HG02870 (cell line): ENCODE results near the gene DEPDC1B.
"Not testable (repeated sequence)": the region's sequence is repeated elsewhere in the genome, so short reads cannot be mapped to it uniquely, and the experiment has no call there.

Experiments used
- ATAC-seq: cut with Tn5 transposase; IDR thresholded peaks from one replicate; pipeline ENCODE4 v1.9.1; 2021; ENCODE audit warnings: mild to moderate bottlenecking, moderate library complexity; ENCODE audit not compliant: unreplicated experiment

DEPDC1B gene

DNA sequence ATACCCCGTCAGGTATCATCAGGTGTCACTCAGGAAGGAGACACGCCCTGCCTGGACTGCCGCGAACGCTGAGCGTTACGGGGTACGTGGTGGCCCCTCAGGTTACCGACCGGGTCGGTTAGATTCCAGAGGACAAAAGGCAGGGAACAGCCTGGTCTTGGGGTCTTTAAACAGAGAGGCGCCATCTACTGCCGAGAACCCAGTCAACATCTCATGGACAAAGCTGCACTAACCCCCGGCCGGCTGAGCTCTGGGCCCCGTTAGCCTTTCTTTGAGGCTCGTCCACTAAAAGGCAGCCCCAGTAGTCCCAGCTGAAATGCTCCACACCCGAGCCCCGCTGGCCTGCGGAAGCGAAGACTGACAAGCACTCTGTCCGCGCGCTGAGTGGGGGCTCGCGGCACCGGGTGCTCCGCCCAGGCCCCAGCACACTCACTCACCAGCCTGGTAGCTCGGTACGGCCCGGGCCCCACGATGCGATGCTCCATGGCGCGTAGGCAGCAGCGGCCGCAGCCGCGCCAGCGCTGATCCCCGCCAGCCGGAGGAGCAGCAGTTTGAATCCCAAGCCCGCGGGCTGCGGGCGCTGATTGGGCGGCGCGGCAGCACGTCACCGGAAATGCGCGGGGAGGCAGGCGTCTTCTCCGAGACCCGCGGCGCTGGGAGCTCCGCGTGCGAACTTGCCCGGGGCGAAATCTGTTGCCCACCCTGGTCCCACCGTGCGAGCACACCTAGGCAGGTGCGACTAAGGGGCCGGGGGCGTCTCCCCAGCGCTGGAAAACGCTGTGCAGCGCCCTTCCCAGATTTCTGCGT, at the start of gene DEPDC1B:
DEPDC1B (minus strand) TSS at position 558 of the 807 bp plus-strand sequence; CDS start at position 485, 73 bp downstream.
- peak; percentile 88 for ATAC-seq

GRCh38 chr5:60744682-60745081, 44.7 kb upstream of the DEPDC1B start:
- no peak for ATAC-seq

GRCh38 chr5:60743511-60744314, 43.7 kb upstream of the DEPDC1B start:
- no peak for ATAC-seq

GRCh38 chr5:60740322-60740721, 40.4 kb upstream of the DEPDC1B start:
- ATAC-seq = no peak

DNA sequence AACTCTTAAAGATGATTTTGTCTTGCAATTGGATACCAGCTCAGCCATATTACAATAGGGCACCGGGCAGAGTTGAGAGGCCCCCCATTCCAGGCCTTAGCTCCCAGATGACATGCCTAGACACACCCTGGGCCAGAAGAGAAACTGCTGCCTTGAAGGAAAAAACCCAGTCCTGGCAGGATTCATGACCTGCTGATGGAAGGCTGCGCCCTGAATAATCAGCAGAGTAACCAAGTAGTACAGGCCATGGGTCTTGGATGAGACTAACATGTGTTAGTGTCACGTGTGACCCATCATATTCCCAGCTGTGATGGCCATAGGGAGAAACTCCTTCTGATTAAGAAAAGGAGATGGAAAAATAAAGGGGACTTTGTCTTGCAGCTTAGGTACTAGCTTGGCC, 39.0 kb upstream of the DEPDC1B start:
- no peak for ATAC-seq

- peak; percentile 88 for ATAC-seq
These were observed 38.5 kb upstream of the DEPDC1B start for GRCh38 chr5:60738461-60738860.

GRCh38 chr5:60730858-60731257, 30.9 kb upstream of the DEPDC1B start:
- ATAC-seq = not testable (repeated sequence)

DNA sequence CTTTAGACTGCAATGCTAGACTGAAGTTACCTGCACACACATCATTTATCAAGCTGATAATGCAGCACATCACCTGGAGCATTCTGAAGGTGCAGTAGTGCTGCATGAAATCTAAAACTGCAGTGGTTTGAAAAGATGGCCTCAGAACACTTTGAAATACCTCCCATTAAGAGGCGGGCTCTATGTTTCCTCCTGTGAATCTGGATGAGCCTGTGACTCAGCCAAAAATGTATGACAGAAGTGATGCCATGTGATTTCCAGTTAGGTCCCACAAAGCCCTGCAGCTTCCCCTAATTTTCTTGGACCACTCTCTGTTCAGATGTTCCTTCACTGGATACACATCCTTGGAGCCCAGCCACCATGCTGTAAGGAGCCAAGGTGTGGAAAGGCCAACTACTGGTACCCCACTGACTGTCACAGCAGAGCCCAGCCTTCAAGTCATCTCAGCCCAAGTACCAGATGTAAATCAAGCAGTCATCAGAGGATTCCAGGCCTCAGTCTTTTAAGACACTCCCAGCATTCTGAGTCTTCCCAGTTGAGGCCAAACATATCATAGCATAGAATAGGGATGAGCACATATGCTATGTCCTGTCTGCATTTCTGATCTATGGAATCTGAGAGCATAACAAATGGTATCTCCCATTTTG, 27.2 kb upstream of the DEPDC1B start:
- no peak for ATAC-seq

DNA sequence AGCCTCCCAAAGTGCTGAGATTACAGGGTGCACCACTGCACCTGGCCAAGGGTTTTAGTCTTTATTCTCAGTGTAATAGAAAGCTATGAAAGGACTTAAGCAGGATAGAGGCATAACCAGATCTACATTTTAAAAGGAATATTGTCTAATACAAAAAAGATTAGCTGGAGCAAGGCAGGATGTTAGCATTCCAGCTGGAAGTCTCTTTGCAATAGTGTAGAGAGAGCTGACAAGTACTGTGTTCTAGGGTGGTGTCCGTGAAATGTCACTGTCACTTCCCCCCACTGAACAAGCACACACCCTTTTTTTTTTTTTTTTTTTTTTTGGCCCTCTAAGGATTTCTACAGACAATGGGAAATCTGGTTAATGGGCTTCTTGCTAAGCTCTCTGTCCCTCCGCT, 24.2 kb upstream of the DEPDC1B start:
- ATAC-seq = no peak

DNA sequence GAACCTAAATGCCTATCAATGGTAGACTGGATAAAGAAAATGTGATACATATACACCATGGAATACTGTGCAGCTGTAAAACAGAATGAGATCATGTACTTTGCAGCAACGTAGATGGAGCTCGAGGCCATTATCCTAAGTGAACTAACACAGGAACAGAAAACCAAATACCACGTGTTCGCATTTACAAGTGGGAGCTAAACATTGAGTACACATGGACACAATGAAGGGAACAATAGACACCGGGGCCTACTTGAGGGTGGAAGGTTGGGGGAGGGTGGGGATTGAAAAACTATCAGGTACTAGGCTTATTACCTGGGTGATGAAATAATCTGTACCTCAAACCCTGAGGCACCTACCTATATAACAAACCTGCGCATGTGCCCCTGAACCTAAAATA, 22.4 kb upstream of the DEPDC1B start:
- ATAC-seq = no peak

DNA sequence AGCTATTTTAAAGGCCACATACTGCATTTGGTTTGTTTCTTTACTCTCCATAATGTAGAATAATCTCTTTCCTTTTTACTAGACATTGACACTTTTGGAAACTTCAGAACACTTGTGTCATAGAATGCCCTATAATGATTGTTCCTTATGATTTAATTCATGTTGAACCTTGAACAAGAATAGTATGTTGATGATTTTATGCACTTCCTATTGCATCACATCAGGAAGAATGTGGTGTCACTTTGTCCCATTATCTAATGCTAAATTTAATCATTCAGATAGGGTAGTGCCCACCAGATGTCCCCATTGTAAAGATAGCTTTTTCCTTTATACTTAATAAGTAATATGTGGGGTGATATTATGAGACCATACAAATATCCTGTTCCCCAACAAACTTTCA, 19.4 kb upstream of the DEPDC1B start:
- ATAC-seq = no peak

GRCh38 chr5:60718166-60718892, 18.4 kb upstream of the DEPDC1B start:
- ATAC-seq = no peak

DNA sequence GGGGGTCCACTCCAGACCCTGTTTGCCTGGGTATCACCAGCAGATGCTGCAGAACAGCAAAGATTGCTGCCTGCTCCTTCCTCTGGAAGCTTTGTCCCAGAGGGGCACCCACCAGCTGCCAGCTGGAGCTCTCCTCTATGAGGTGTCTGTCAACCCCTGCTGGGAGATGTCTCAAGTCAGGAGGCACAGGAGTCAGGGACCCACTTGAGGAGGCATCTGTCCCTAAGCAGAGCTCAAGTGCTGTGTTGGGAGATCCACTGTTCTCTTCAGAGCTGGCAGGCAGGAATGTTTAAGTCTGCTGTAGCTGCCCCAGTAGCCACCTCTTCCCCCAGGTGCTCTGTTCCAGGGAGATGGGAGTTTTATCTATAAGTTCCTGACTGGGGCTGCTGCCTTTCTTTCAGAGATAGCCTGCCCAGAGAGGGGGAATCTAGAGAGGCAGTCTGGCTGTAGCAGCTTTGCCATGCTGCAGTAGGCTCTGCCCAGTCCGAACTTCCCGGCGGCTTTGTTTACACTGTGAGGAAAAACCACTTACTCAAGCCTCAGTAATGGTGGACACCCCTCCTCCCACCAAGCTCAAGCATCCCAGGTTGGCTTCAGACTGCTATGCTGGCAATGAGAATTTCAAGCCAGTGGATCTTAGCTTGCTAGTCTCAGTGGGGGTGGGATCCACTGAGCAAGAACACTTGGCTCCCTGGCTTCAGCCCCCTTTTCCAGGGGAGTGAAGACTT, 15.4 kb upstream of the DEPDC1B start:
- not testable (repeated sequence) for ATAC-seq

GRCh38 chr5:60712950-60713349, 13.0 kb upstream of the DEPDC1B start:
- no peak for ATAC-seq

- ATAC-seq = not testable (repeated sequence)
These were observed 11.9 kb upstream of the DEPDC1B start for GRCh38 chr5:60711892-60712291.

GRCh38 chr5:60710362-60710761, 10.4 kb upstream of the DEPDC1B start:
- ATAC-seq = no peak

GRCh38 chr5:60705144-60705543, 5.2 kb upstream of the DEPDC1B start:
- ATAC-seq = no peak

DNA sequence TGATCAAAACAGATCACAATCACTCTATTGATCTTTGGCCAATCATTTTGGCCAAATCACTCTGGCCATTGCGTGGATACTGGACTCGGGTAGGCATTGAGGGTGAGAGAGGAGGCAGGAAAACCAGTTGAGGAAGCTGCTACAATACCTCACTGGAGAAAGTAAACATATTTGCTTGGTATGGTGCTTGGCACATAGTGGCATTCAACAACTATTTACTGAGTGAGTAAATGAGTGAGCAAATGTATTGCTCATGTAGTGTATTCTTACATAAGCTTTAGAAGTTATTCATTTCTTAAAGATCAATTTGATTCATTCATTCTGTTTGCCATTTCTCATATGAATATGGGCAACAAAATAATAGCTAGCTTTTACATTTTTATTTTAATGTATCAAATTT, 4.0 kb upstream of the DEPDC1B start:
- no peak for ATAC-seq

- no peak for ATAC-seq
These were observed 1.5 kb upstream of the DEPDC1B start for GRCh38 chr5:60701321-60701968.

GRCh38 chr5:60700416-60700757, 421 bp upstream of the DEPDC1B start:
- ATAC-seq = peak; percentile 24
